Upper lobe of left lung (tissue), 6 donors: ENCODE results near the gene HDHD5. TPM values are rescaled to one million over a fixed set of nuclear protein-coding genes. Genes with fewer than 3 reads are reported as not detected.
A peak's percentile ranks its signal among the peaks of the same experiment; 100 is the strongest.

Experiments used
- ATAC-seq, 2 donors: fragments of 200-7000 bp; cut with Tn5 transposase; one replicate each; pipeline ENCODE4 v1.9.1; 2022; ENCODE audit warnings: mild to moderate bottlenecking in 2 of 2, moderate library complexity in 2 of 2; ENCODE audit not compliant: low FRiP score in 2 of 2
- DNase-seq, 2 donors: peaks; one replicate each; pipeline ENCODE4 v3.0.0-alpha.2; 2019 to 2020
- H3K27ac ChIP-seq, 4 donors: fragments of 200-600 bp; sonication (generic); one replicate each; pipeline ENCODE4 v1.5.1; 2016 to 2019
- H3K27me3 ChIP-seq, 4 donors: fragments of 200-600 bp; sonication (generic); one replicate each; pipeline ENCODE4 v1.5.1; 2017 to 2019
- H3K36me3 ChIP-seq, 4 donors: fragments of 200-600 bp; sonication (generic); one replicate each; pipeline ENCODE4 v1.5.1; 2016 to 2019
- H3K4me1 ChIP-seq, 4 donors: fragments of 200-600 bp; sonication (generic); one replicate each; pipeline ENCODE4 v1.5.1; 2018 to 2019
- H3K4me3 ChIP-seq, 4 donors: fragments of 200-600 bp; sonication (generic); one replicate each; pipeline ENCODE4 v1.5.1; 2017 to 2019; ENCODE audit warnings: mild to moderate bottlenecking in 2 of 4, moderate library complexity in 1 of 4
- H3K9me3 ChIP-seq, 4 donors: fragments of 200-600 bp; sonication (generic); one replicate each; pipeline ENCODE4 v1.5.1; 2018 to 2019
- EP300 ChIP-seq, 4 donors: sonication (generic); formaldehyde crosslinking; IDR thresholded peaks; one replicate each; pipeline ENCODE4 v1.5.1; 2017; ENCODE audit warnings: antibody characterized with exemption in 4 of 4, control low read depth in 2 of 4
- POLR2A ChIP-seq, 4 donors: fragments of 450-650 bp; IDR thresholded peaks; one replicate each; pipeline ENCODE4 v1.5.1; 2016 to 2017; ENCODE audit warnings: antibody characterized with exemption in 4 of 4, mild to moderate bottlenecking in 2 of 4
- POLR2AphosphoS5 ChIP-seq, 2 donors: sonication (generic); formaldehyde crosslinking; IDR thresholded peaks; one replicate each; pipeline ENCODE4 v1.5.1; 2017; ENCODE audit warnings: antibody characterized with exemption in 2 of 2
- WGBS, 2 donors: methylation state at CpG; one replicate each; pipeline ENCODE4 v1.1.5; 2017 to 2018; 5-methylcytosine and 5-hydroxymethylcytosine counted together
- total RNA-seq, 6 donors: library from RNA; depleted of rRNA in 4 of 6; stranded (reverse); fragments of >200 nt in 4 of 6; gene quantifications; one replicate each; pipeline versions ENCODE4 v1.1.0 to v1.2.1, GENCODE V29; 2016 to 2021
- TF ChIP-seq, protein P1 (sequence below), 6 experiments: fragments of 450-650 bp in 4 of 6; fragments of 200-600 bp in 2 of 6; sonication (generic) in 2 of 6; IDR thresholded peaks; one replicate each; pipeline ENCODE4 v1.5.1; 2016 to 2019; ENCODE audit warnings: antibody characterized with exemption in 6 of 6
- donor health status: DM: no; HTN: no; CAD: no; lungs with moderate emphysema.
- donor health status: DM: no; HTN: yes; CAD: no; lungs with severe emphysema.

Gene HDHD5
- total RNA-seq, 6 donors from 2014 or later: 28.0 to 47.1 (median 34.3) TPM

DNA sequence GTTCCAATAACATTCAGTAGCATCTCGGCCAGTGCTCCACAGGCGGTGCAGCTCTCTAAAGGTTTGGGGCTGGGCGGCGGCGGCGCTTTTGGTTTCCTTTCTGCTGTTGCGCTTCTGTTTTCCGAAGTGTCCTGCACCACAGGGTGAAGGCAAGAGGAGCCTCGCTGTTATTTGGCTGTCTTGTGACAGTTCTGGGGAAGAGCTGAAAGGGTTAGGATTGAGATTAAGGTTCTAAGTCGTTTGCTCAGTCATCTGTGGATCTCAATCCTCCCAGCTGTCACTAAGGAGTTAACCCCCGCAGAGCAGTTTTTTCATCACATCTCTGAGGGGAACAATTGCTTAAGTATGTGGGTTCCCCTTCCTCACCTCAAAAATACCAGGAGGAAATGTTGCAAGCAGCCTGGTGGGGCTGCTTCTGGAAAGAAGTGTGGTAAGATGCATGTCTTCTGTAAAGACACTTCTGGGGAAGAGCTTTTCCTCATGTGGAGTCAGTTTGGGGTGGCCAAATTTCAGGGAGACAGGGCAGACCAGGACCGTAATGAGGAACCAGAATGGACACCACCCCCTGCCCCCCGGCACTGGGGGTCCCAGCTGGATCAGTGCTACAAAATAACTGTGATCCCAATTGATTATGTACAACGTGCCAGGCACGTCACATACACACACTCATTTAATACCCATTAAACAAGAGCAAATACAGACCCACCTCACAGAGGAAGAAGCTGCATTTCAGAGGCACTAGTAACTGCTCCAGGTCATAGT is 52.1 kb downstream of the HDHD5 start:
- peak; percentile 49 to 65 for TF ChIP-seq POLR2AphosphoS5 (IDR thresholded peaks at IDR 0.05)
- TF ChIP-seq, protein P1, sequence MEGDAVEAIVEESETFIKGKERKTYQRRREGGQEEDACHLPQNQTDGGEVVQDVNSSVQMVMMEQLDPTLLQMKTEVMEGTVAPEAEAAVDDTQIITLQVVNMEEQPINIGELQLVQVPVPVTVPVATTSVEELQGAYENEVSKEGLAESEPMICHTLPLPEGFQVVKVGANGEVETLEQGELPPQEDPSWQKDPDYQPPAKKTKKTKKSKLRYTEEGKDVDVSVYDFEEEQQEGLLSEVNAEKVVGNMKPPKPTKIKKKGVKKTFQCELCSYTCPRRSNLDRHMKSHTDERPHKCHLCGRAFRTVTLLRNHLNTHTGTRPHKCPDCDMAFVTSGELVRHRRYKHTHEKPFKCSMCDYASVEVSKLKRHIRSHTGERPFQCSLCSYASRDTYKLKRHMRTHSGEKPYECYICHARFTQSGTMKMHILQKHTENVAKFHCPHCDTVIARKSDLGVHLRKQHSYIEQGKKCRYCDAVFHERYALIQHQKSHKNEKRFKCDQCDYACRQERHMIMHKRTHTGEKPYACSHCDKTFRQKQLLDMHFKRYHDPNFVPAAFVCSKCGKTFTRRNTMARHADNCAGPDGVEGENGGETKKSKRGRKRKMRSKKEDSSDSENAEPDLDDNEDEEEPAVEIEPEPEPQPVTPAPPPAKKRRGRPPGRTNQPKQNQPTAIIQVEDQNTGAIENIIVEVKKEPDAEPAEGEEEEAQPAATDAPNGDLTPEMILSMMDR (IDR thresholded peaks at IDR 0.05): no peak
- 65 to 80% methylated on average over 15 of the region's 15 CpGs for WGBS, 2 donors
- Histone ChIP-seq H3K4me3 (peak overlapping the region in 1 of 4 donors; percentile 9), H3K4me1 (peaks cover 1 to 11% (median 8%) of the 10 kb centered on the region in 4 donors), H3K27ac (peak overlapping the region; percentile 50 to 83 (median 70)), H3K9me3 (no peaks in the 10 kb centered on the region), H3K36me3 (peaks cover 35 to 85% (median 68%) of the 10 kb centered on the region in 4 donors), H3K27me3 (no peaks in the 10 kb centered on the region)
- peak; percentile 38 to 60 for ATAC-seq
- DNase-seq: peak in 1 of 2 donors; percentile 54

DNA sequence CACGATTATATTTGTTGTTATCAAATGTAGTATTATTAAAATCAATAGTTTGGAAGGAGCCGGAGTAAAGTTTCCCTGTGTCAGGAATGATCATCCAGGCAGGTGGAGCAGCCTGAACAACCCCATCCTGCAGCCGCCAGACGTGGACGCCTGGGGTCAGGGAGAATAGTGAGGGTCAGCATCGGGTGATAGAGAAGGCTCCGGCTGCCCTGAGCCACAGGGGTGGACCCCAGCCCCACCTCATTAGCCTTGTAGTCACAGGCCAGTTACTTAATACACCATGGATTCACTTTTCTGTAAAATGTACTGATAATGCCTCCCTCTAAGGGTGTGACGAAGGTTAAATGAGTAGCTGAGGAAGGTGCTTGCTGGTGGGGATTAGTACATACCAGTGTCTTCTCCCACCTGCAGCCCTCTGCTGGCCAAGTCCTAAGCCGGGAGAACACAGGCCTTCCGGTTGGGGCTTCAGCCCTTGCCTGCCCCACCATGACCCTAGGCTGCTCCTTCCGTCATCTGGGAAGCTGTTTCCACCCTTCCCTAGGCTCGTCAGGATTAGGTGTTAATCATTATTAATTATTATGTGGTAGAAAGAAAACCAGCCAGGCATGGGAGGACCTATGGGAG is 52.8 kb downstream of the HDHD5 start:
- ATAC-seq (peak; percentile 27 to 44), DNase-seq (no peak)

DNA sequence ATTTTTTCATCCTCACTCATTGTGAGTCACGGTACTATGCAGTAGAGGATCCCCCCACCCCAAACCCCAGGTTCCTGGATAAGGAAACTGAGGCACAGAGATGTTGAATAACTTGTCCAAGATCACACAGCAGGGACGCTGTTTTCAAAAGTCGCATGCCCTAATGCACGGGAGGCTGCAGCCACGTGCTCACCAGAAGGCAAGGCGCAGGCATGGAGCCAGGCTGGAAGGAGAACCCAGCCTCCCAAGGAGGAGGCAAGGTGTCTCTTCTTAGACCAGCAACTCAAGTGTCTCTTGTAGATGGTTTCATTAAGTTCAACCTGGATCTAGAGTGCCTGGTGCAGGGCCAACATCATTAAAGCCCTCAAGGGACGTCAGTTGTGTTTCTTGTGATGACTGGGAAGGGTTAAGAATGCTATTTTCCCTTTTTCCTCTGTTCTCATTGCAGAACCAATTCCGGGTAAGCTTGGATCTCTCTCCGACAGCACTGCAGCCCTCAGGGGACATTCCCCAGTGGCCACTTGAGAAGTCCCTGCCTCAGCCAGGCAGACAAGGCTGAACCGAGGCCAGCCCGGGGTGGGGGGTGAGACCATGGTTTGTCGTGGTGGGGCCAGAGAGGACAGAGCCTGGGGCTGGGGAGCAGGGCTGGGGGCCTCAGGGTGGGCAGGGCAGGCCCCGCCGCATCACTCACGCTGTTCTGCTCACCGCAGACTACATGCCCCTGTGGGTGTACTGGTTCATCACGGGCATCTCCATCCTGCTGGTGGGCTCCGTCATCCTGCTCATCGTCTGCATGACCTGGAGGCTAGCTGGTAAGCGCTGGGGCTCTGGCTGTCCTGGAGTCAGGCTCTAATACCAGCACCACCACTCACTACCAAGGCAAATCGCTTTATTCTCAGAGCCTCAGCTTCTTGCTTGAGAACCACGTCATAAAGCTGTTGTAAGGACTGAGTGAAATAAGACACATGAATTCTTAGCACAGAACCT is 53.6 kb downstream of the HDHD5 start:
- H3K36me3 ChIP-seq: peaks cover 42 to 95% (median 83%) of the 10 kb centered on the region in 4 donors
- no peak overlapping the region for H3K4me3 ChIP-seq
- no peaks in the 10 kb centered on the region for H3K27me3 ChIP-seq
- peak overlapping the region in 3 of 4 donors; percentile 30 to 83 (median 71) for H3K27ac ChIP-seq
- ATAC-seq (no peak), DNase-seq (no peak)
- WGBS, 2 donors: 84 to 92% methylated on average over 17 to 19 of the region's 22 CpGs
- no peaks in the 10 kb centered on the region for H3K9me3 ChIP-seq
- no peak for TF ChIP-seq POLR2AphosphoS5 (IDR thresholded peaks at IDR 0.05)
- TF ChIP-seq, protein P1 (IDR thresholded peaks at IDR 0.05): no peak
- no peak for TF ChIP-seq EP300 (IDR thresholded peaks at IDR 0.05)
- no peak for TF ChIP-seq POLR2A (IDR thresholded peaks at IDR 0.05)
- H3K4me1 ChIP-seq: peaks cover 6 to 13% (median 10%) of the 10 kb centered on the region in 4 donors

More for the DNA sequence above, 52.8 kb downstream of the HDHD5 start:
- peaks cover 40 to 91% (median 75%) of the 10 kb centered on the region in 4 donors for H3K36me3 ChIP-seq
- H3K27me3 ChIP-seq: no peaks in the 10 kb centered on the region
- TF ChIP-seq POLR2AphosphoS5 (IDR thresholded peaks at IDR 0.05): no peak
- TF ChIP-seq, protein P1 (IDR thresholded peaks at IDR 0.05): no peak
- no peak for TF ChIP-seq EP300 (IDR thresholded peaks at IDR 0.05)
- no peak for TF ChIP-seq POLR2A (IDR thresholded peaks at IDR 0.05)
- peak overlapping the region in 1 of 4 donors; percentile 9 for H3K4me3 ChIP-seq
- H3K9me3 ChIP-seq: no peaks in the 10 kb centered on the region
- H3K27ac ChIP-seq: peak overlapping the region; percentile 30 to 83 (median 60)
- peaks cover 6 to 13% (median 10%) of the 10 kb centered on the region in 4 donors for H3K4me1 ChIP-seq
- WGBS, 2 donors: 76 to 88% methylated on average over 12 of the region's 12 CpGs

DNA sequence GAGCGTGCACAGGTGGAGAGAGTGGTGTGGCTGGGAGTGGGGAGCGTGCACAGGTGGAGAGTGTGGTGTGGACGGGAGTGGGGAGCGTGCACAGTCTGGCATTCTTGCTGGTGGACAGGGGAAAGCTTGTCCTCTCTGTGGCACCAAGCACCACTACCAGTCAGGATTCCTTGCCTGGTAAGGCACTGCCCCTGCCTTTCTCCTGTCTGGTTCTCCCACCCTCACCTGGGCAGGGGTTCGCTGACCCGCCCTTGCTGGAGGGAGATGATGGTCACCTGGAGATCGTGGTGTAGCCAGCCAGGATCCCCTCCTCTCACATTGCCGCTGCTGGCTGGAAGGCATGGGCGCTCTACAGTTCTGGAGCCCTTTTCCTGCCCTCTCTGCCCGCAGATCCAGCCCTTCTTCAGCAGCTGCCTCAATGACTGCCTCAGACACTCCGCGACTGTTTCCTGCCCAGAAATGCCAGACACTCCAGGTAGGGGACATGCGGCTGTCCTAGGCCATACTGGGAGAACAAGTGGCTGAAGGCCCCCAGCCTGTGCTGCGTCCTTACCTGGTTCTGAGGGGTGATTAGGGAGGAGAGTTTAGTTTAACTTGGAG is 54.6 kb downstream of the HDHD5 start:
- Histone ChIP-seq H3K4me3 (no peak overlapping the region), H3K27me3 (no peaks in the 10 kb centered on the region), H3K36me3 (peaks cover 40 to 95% (median 85%) of the 10 kb centered on the region in 4 donors), H3K27ac (no peak overlapping the region), H3K9me3 (no peaks in the 10 kb centered on the region), H3K4me1 (peaks cover 6 to 16% (median 12%) of the 10 kb centered on the region in 4 donors)
- peak in 1 of 2 donors; percentile 13 for DNase-seq
- 85 to 90% methylated on average over 12 to 14 of the region's 14 CpGs for WGBS, 2 donors
- no peak for ATAC-seq
- no peak for TF ChIP-seq POLR2A (IDR thresholded peaks at IDR 0.05)
- TF ChIP-seq EP300 (IDR thresholded peaks at IDR 0.05): no peak
- no peak for TF ChIP-seq POLR2AphosphoS5 (IDR thresholded peaks at IDR 0.05)
- TF ChIP-seq, protein P1 (IDR thresholded peaks at IDR 0.05): no peak
